ENCODE data around the gene NINJ1. TPM values are rescaled to one million over a fixed set of nuclear protein-coding genes. Genes with fewer than 3 reads are reported as not detected.

The NINJ1 gene
- total RNA-seq, 2 experiments from 2014 or later = 118 to 120 TPM

DNA sequence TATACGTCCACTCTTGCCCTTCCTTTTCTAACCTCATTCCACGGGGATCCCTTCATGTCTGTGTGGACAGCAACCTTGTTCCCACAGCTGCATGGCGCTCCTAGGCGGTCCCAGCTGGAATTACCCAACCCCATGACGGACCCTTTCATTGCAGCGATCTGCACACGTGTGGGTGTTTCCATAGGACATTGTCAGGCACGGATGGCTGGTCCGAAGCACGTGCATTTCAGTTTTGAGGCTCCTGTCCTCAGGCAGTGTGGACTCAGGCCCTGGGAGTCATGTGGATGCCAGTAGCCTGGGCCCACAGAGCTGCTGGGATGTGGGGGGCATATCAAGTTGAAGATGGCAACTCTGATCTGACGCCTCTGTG lies 23.1 kb downstream of the NINJ1 start:
- H3K27me3 Mint-ChIP-seq = no peaks in the 10 kb centered on the region

GRCh38 chr9:93110311-93110855 lies 23.7 kb downstream of the NINJ1 start:
- Mint-ChIP-seq H3K36me3 (ENCODE audit: low read depth) (peaks cover 17% of the 10 kb centered on the region), H3K27ac (no peak overlapping the region), H3K27me3 (no peaks in the 10 kb centered on the region), H3K9me3 (no peaks in the 10 kb centered on the region), H3K4me1 (ENCODE audit: low read depth) (peaks cover 41% of the 10 kb centered on the region), H3K4me3 (no peak overlapping the region)
- ATAC-seq = no peak
- no peak for TF ChIP-seq CTCF (IDR thresholded peaks at IDR 0.05)
- POLR2A ChIA-PET = interaction anchor here (0.6 to 0.7 kb wide), 2 partner anchors 46 to 344 kb away, joined by 3 read pairs; no protein-coding TSS in a partner anchor
- intact Hi-C loops (cut with micrococcal nuclease) = no loop called here
- DNase-seq = no peak
- CTCF ChIA-PET = interaction anchor here (1.8 to 3.6 kb wide), 4 partner anchors 9 to 50 kb away, joined by 12 to 48 read pairs (median 26); partner anchors contain the start of gene CARD19

More for the DNA sequence above, 23.1 kb downstream of the NINJ1 start:
- no peak for ATAC-seq
- Mint-ChIP-seq H3K9me3 (no peaks in the 10 kb centered on the region), H3K27ac (no peak overlapping the region), H3K36me3 (ENCODE audit: low read depth) (peaks cover 14% of the 10 kb centered on the region), H3K4me1 (ENCODE audit: low read depth) (peaks cover 37% of the 10 kb centered on the region), H3K4me3 (no peak overlapping the region)
- ChIA-PET POLR2A (no interaction called here), CTCF (no interaction called here)
- intact Hi-C loops (cut with micrococcal nuclease) = no loop called here
- no peak for TF ChIP-seq CTCF (IDR thresholded peaks at IDR 0.05)
- DNase-seq = no peak

- intact Hi-C loops (cut with micrococcal nuclease) = no loop called here
- peak; percentile 66 for DNase-seq
Measured at GRCh38 chr9:93108291-93109041, 25.6 kb downstream of the NINJ1 start.

DNA sequence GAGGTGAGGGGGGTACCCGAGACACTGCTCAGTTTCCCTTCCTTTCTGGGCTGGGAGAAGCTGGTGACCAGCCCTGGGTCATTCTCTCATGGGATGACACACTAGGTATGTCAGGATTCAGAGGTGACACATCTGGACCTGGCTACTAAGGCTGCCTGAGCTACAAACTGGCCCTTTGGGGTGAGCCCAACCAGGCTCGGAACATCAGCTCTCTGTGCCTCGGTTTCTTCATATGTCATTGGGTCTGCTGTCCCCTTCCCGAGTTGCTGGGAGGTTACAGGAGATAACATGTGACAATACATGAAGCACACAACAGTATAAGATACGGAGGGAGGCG lies 26.3 kb downstream of the NINJ1 start:
- intact Hi-C loops (cut with micrococcal nuclease) = no loop called here
- H3K27ac Mint-ChIP-seq = peak overlapping the region; percentile 49
- peaks cover 35% of the 10 kb centered on the region for H3K36me3 Mint-ChIP-seq (ENCODE audit: low read depth)
- DNase-seq (no peak), ATAC-seq (no peak)
- H3K27me3 Mint-ChIP-seq = no peaks in the 10 kb centered on the region
- no peak for TF ChIP-seq CTCF (IDR thresholded peaks at IDR 0.05)
- POLR2A ChIA-PET = interaction anchor here (1.9 to 3.6 kb wide), 2 partner anchors 9 to 12 kb away, joined by 5 to 22 read pairs; no protein-coding TSS in a partner anchor
- peaks cover 10% of the 10 kb centered on the region for H3K9me3 Mint-ChIP-seq
- H3K4me3 Mint-ChIP-seq = no peak overlapping the region
- CTCF ChIA-PET = interaction anchor here (0.6 to 3.6 kb wide), 11 partner anchors 12 to 458 kb away, joined by 3 to 48 read pairs (median 5); no protein-coding TSS in a partner anchor
- H3K4me1 Mint-ChIP-seq (ENCODE audit: low read depth) = peaks cover 46% of the 10 kb centered on the region

More at GRCh38 chr9:93108291-93109041, 25.6 kb downstream of the NINJ1 start:
- Mint-ChIP-seq H3K27me3 (no peaks in the 10 kb centered on the region), H3K9me3 (peaks cover 8% of the 10 kb centered on the region), H3K36me3 (ENCODE audit: low read depth) (peaks cover 33% of the 10 kb centered on the region), H3K27ac (no peak overlapping the region), H3K4me3 (no peak overlapping the region), H3K4me1 (ENCODE audit: low read depth) (peaks cover 42% of the 10 kb centered on the region)
- peak; percentile 80 for ATAC-seq
- no peak for TF ChIP-seq CTCF (IDR thresholded peaks at IDR 0.05)
- ChIA-PET CTCF (interaction anchor here (0.6 to 3.6 kb wide), 54 partner anchors 11 to 458 kb away, joined by 3 to 48 read pairs (median 5); partner anchors contain the start of genes CARD19 and NINJ1), POLR2A (interaction anchor here (0.9 to 3.6 kb wide), 6 partner anchors 10 to 46 kb away, joined by 3 to 22 read pairs (median 4); partner anchors contain the start of gene CARD19)

Measured in activated CD8-positive, alpha-beta T cell treated with anti-CD3 and anti-CD28 coated beads for 36 hours (primary cell).